Activated CD8-positive, alpha-beta T cell treated with anti-CD3 and anti-CD28 coated beads for 36 hours (primary cell): ENCODE results near the gene VAC14. TPM values are rescaled to one million over a fixed set of nuclear protein-coding genes. Genes with fewer than 3 reads are reported as not detected.

ENCODE experiments used
- ATAC-seq: fragments of 200-7000 bp; cut with Tn5 transposase; one replicate; pipeline ENCODE4 v1.10.0; 2021; ENCODE audit warnings: mild to moderate bottlenecking, moderate library complexity
- CTCF ChIA-PET: fragments of 350-600 bp; sonication (Branson Sonifier 250); formaldehyde crosslinking; loops from one replicate; lab custom pipeline; 2021; ENCODE audit warnings: antibody characterized with exemption; lab: Charles Lee
- POLR2A ChIA-PET: fragments of 350-600 bp; sonication (Branson Sonifier 250); formaldehyde crosslinking; loops from one replicate; lab custom pipeline; 2021; ENCODE audit warnings: antibody characterized with exemption; lab: Charles Lee
- DNase-seq: peaks from one replicate; pipeline ENCODE4 v3.0.0-alpha.2; 2020
- H3K27ac Mint-ChIP-seq: one replicate; pipeline ENCODE4 v1.8.0; 2021; ENCODE audit warnings: mild to moderate bottlenecking, mixed read lengths
- H3K27me3 Mint-ChIP-seq: one replicate; pipeline ENCODE4 v1.8.0; 2021; ENCODE audit warnings: mixed read lengths
- H3K36me3 Mint-ChIP-seq: one replicate; pipeline ENCODE4 v1.8.0; 2021; ENCODE audit warnings: low read depth, mixed read lengths
- H3K4me1 Mint-ChIP-seq: one replicate; pipeline ENCODE4 v1.8.0; 2021; ENCODE audit warnings: low read depth, mixed read lengths
- H3K4me3 Mint-ChIP-seq: one replicate; pipeline ENCODE4 v1.8.0; 2021; ENCODE audit warnings: mild to moderate bottlenecking, moderate library complexity, mixed read lengths
- H3K9me3 Mint-ChIP-seq: one replicate; pipeline ENCODE4 v1.8.0; 2021; ENCODE audit warnings: mixed read lengths
- CTCF ChIP-seq: fragments of 200-600 bp; IDR thresholded peaks from one replicate; pipeline ENCODE4 v1.8.0; 2022; ENCODE audit warnings: antibody characterized with exemption, mild to moderate bottlenecking
- intact Hi-C: fragments of 100-400 bp; cut with micrococcal nuclease; formaldehyde crosslinking; loops from one replicate; pipeline ENCODE4 v1.10.0; 2022
- total RNA-seq, 2 experiments: library from RNA; stranded (reverse); gene quantifications; one replicate each; pipeline ENCODE4 v1.2.3, GENCODE V29; 2021

Gene VAC14
- total RNA-seq, 2 experiments from 2014 or later = 27.6 TPM

GRCh38 chr16:70758786-70759185 lies 42.2 kb downstream of the VAC14 start:
- H3K4me3 Mint-ChIP-seq = no peak overlapping the region
- no peak for TF ChIP-seq CTCF
- intact Hi-C loops = no loop called here
- DNase-seq (no peak), ATAC-seq (no peak)
- H3K27me3 Mint-ChIP-seq = no peaks in the 10 kb centered on the region
- no peaks in the 10 kb centered on the region for H3K9me3 Mint-ChIP-seq
- POLR2A ChIA-PET = no interaction called here
- H3K36me3 Mint-ChIP-seq = peaks cover 9% of the 10 kb centered on the region
- CTCF ChIA-PET = interaction anchor here (2.5 kb wide), 1 partner anchor 12 kb away, joined by 19 read pairs; no protein-coding TSS in a partner anchor
- H3K27ac Mint-ChIP-seq = no peak overlapping the region
- H3K4me1 Mint-ChIP-seq = peaks cover 4% of the 10 kb centered on the region

- Mint-ChIP-seq H3K4me3 (no peak overlapping the region), H3K36me3 (peaks cover 9% of the 10 kb centered on the region), H3K27ac (no peak overlapping the region), H3K4me1 (peaks cover 4% of the 10 kb centered on the region), H3K27me3 (no peaks in the 10 kb centered on the region), H3K9me3 (no peaks in the 10 kb centered on the region)
- POLR2A ChIA-PET = interaction anchor here (1.0 kb wide), 1 partner anchor 27 kb away, joined by 3 read pairs; no protein-coding TSS in a partner anchor
- TF ChIP-seq CTCF = no peak
- intact Hi-C loops = no loop called here
- no peak for DNase-seq
- CTCF ChIA-PET = interaction anchor here (1.7 kb wide), 1 partner anchor 14 kb away, joined by 8 read pairs; no protein-coding TSS in a partner anchor
- no peak for ATAC-seq
Measured at GRCh38 chr16:70757183-70757582, 43.8 kb downstream of the VAC14 start.

- no peak for DNase-seq
- Mint-ChIP-seq H3K27me3 (no peaks in the 10 kb centered on the region), H3K4me3 (no peak overlapping the region), H3K36me3 (peaks cover 10% of the 10 kb centered on the region), H3K9me3 (no peaks in the 10 kb centered on the region), H3K4me1 (peaks cover 5% of the 10 kb centered on the region), H3K27ac (no peak overlapping the region)
- ChIA-PET POLR2A (interaction anchor here (0.6 kb wide), 1 partner anchor 409 kb away, joined by 3 read pairs; no protein-coding TSS in a partner anchor), CTCF (interaction anchor here (1.7 kb wide), 1 partner anchor 15 kb away, joined by 8 read pairs; no protein-coding TSS in a partner anchor)
- intact Hi-C loops = no loop called here
- TF ChIP-seq CTCF = no peak
- ATAC-seq = no peak
Measured at GRCh38 chr16:70756071-70756470, 44.9 kb downstream of the VAC14 start.

GRCh38 chr16:70754851-70755600 lies 45.9 kb downstream of the VAC14 start:
- no peak overlapping the region for H3K4me3 Mint-ChIP-seq
- H3K27me3 Mint-ChIP-seq = no peaks in the 10 kb centered on the region
- intact Hi-C loops = no loop called here
- H3K27ac Mint-ChIP-seq = no peak overlapping the region
- DNase-seq = no peak
- peaks cover 9% of the 10 kb centered on the region for H3K36me3 Mint-ChIP-seq
- peaks cover 5% of the 10 kb centered on the region for H3K4me1 Mint-ChIP-seq
- no peak for TF ChIP-seq CTCF
- no peak for ATAC-seq
- ChIA-PET POLR2A (no interaction called here), CTCF (interaction anchor here (1.4 kb wide), 1 partner anchor 15 kb away, joined by 3 read pairs; no protein-coding TSS in a partner anchor)
- no peaks in the 10 kb centered on the region for H3K9me3 Mint-ChIP-seq

GRCh38 chr16:70754371-70754770 lies 46.6 kb downstream of the VAC14 start:
- CTCF ChIA-PET = interaction anchor here (0.8 to 1.4 kb wide), 2 partner anchors 16 kb away, joined by 3 read pairs; no protein-coding TSS in a partner anchor
- POLR2A ChIA-PET = no interaction called here
- Mint-ChIP-seq H3K4me1 (peaks cover 5% of the 10 kb centered on the region), H3K4me3 (no peak overlapping the region), H3K27ac (no peak overlapping the region), H3K9me3 (no peaks in the 10 kb centered on the region), H3K27me3 (no peaks in the 10 kb centered on the region), H3K36me3 (peaks cover 5% of the 10 kb centered on the region)
- TF ChIP-seq CTCF = no peak
- intact Hi-C loops = no loop called here
- no peak for ATAC-seq
- no peak for DNase-seq
